Right ventricle myocardium inferior (tissue), 1 donor: ENCODE data around the gene TNRC18. TPM values are rescaled to one million over a fixed set of nuclear protein-coding genes. Genes with fewer than 3 reads are reported as not detected.
"Not testable (repeated sequence)": the region's sequence is repeated elsewhere in the genome, so short reads cannot be mapped to it uniquely, and the experiment has no call there.

Experiments
- ATAC-seq: fragments of 200-7000 bp; cut with Tn5 transposase; one replicate; pipeline ENCODE4 v1.9.1; 2020; ENCODE audit warnings: mild to moderate bottlenecking, moderate library complexity
- DNase-seq: peaks from one replicate; pipeline ENCODE4 v3.0.0; 2021; ENCODE audit errors: missing footprints
- intact Hi-C: fragments of 100-400 bp; cut with DNase I; formaldehyde crosslinking; loops from one replicate; pipeline ENCODE4 v1.11.0; 2022
- total RNA-seq: library from RNA; stranded (reverse); fragmentation: NEBNext Ultra II Directional; extraction: Animal tissue kit (Norgen Biotek cat#: 25700); gene quantifications from one replicate; pipeline ENCODE4 v1.2.1, GENCODE V29; 2021
- donor health status: DM: no; HTN: yes; CAD: no; lungs with severe emphysema.

Gene TNRC18
- total RNA-seq, 1 donor from 2014 or later = 34.8 TPM

DNA sequence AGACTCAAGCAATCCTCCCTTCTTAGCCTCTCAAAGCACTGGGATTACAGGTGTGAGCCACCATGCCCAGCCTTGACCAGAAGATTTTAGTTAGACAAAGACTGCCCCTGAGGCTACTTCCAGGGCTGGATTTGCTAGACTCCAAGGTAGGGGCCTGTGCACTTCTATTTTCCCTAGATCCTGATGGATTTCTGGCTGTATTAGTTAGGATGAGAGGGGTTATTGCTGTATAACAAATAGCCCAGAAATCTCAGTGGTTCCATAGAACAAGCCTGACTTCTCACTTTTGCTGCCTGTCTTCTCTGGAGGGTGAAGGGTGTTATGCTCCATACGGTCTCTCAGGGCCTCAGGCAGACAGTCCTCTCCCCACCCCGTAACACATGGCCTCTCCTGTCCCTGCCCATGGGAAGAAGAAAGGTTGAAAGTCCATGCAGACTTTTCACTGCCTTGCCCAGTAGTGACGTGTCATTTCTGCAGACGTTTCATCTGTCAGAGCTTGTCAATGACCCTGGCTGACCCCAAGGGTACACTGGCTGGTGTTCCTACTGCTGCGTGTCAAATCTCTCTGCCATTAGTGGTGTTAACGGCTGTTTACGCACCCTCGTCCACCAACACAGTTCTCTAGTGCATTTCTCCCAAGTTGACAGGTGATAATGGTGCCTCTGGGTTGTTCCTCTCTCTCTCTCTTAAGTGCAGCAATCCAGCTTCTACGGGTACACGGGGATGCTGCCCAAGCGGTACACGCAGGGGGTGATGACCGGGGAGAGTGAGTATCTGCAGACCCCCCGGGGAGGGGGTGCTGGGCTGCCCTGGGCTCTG, 129.3 kb downstream of the TNRC18 start:
- intact Hi-C loops = no loop called here
- ATAC-seq = no peak
- no peak for DNase-seq

DNA sequence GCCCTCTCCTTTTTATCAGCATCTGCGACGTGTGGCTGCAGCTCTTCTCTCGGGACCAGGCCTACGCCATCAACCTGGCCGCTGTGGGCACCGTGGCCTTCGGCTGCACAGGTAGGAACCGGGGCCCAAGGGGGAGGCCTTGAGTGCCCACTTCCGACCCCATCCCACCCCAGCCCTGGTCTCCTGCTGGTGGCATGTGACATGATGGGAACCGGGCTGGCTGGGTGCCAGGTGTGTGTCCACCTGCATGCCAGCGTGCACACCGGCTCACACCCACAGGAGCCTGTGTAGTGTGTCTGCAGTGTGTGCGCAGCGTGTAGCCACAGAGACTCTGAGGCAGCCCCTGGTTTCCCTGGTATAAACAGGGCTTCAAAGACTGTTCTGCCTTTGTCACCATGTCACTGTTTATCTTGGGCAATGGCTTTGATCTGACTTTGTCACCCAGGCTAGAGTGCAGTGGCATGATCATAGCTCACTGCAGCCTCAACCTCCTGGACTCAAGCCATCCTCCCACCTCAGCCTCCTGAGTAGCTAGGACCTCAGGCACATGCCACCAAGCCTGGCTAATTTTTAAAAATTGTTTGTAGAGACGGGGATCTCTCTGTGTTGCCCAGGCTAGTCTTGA, 131.8 kb downstream of the TNRC18 start:
- DNase-seq, ATAC-seq, intact Hi-C loops: not testable (repeated sequence)

DNA sequence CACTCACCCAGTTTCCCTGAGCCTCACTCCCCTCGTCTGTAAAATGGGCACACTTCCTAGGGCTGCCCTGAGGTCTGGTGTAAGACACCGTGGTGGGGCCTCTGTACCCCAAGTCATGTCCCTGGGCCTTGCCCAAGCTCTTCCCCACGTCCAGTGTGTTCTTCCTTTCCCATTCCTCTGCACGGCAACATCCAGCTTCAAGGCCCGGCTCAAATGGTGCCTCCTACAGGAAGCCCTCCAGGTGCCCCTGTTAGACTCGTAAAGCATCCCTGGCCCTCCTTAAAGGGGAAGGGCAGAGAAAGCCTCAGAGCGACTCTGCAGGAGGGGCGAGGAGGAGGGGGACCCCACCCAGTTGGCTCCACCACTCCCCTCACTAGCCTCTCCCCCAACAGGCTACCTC, 132.3 kb downstream of the TNRC18 start:
- ATAC-seq (no peak), DNase-seq (no peak)
- intact Hi-C loops = no loop called here

DNA sequence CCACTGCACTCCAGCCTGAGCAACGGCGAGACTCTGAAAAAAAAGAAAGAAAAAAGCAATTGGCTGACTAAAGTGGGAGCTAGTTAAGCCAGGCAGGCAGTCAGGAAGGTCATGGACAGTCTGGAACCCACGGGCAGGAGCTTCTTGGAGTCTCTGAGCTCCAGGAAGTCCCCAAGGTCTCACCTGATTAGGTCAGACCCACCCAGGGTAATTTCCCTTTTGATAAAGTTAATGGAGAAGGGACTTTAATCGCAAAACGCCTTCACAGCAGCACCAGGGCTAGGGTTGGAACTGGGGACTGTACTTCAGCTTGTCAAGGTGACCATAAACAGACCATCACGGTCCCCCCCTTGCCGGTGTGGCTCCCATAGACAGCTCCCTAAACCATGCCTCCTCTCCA, 134.3 kb downstream of the TNRC18 start:
- intact Hi-C loops = no loop called here
- no peak for ATAC-seq

DNA sequence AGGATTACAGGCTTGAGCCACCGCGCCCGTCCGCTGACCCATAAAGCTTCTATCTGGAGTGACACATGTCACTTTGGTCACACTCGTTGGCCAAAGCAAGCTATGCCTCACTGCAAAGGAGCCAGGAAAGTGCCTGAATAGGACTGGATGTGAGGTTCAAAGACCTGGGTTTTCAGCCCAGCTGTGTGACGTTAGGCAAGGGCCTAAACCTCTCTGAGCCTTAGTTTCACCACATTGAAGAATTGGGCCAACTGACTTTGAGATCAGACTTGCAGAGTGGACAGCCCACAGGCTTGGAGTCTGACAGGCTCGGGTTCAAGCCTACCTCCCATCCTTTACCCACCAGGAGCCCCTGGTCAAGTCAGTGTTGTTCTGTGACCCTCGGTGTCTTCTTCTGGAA, 135.1 kb downstream of the TNRC18 start:
- DNase-seq, intact Hi-C loops, ATAC-seq: not testable (repeated sequence)

More for the DNA sequence above, 134.3 kb downstream of the TNRC18 start:
- no peak for DNase-seq

DNA sequence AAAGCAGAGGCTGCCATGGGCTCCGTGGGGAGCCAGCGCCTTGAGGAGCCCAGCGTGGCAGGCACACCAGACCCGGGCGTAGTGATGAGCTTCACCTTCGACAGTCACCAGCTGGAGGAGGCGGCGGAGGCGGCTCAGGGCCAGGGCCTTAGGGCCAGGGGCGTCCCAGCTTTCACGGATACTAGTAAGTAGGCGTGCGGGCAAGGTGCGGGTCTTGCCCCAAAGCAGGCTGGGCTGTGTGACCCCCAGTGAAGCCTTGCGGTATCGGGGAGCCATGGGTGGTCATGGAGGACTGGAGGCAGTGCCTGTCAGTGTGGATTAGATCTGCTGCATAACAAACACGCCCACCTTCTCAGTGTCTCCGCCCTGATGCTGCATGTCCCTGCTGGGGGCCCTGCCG, 135.8 kb downstream of the TNRC18 start:
- no peak for ATAC-seq
- intact Hi-C loops = no loop called here
- no peak for DNase-seq

DNA sequence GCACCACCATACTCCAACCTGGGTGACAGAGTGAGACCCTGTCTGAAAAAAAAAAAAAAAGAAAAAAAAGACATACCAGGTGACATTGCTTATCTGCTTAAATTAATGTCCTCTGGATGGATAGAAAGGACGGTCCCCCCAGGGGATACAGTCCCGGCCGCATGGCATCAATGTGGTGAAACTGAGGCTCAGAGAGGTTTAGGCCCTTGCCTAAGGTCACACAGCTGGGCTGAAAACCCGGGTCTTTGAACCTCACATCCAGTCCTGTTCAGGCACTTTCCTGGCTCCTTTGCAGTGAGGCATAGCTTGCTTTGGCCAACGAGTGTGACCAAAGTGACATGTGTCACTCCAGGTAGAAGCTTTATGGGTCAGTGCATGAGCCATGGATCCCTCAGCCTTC, 136.3 kb downstream of the TNRC18 start:
- ATAC-seq, DNase-seq, intact Hi-C loops: not testable (repeated sequence)

DNA sequence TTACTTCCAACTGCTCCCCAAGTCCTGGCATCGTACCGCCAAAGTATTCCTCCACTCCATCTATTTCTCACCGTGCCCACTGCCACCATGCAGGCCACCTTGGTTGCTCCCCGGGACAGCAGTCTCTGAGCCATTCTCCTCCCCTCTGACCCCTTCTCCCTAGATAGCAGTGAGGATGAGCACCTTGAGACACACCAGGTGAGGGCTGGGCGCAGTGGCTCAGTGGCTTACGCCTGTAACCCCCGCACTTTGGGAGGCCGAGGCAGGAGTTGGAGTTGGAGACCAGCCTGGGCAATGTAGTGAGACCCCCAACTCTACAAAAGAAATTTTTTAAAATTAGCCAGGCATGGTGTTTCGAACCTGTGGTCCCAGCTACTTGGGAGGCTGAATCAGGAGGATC, 136.7 kb downstream of the TNRC18 start:
- intact Hi-C loops = no loop called here
- DNase-seq (no peak), ATAC-seq (no peak)

DNA sequence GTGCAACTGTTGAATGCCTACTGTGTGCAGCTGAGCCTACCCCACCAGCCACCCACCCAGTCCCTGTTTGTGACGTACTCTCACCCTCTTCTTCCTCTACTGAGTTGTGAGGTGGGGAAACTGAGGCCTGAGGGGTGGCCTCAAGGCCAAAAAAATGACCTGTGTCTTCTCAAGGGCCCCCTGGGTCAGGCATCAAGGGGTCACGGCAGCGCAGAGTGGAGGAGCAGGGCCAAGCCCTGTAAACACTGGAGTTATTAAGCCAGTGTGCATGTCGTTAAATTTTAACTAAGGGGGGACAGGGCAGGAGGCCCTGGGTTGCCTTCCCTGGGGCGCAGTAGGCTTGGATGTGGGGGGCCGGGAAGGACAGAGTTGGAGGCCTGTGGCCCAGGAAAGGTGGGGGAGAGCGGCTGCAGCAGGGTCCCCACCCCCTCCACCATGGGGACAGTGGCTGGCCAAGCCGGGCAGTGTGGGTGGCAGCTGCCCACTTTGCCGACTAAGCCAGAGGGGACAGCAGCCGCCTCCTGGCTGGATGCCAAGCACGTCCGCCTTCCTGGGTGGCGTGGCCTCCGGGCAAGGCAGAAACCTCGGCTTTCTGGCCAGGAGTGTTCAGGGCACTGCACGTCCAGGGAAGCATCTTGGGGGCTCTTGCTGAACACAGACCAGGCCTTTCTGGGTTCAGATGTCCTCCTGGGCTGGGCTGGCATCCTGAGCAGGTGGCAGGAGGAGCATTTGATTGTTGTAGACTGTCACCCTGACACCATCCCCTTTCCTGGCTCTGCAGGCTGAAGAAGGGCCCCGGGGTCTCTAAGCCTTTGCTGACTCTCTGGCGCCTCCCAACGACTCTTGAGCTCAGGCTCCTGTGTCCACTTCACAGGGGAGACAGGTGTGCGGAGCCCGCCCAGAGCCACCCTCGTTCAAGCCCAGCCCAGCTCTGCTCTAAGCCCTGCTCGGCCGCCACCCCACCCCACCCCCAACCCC, 139.0 kb downstream of the TNRC18 start:
- peak; percentile 38 for ATAC-seq
- intact Hi-C loops = no loop called here
- no peak for DNase-seq

DNA sequence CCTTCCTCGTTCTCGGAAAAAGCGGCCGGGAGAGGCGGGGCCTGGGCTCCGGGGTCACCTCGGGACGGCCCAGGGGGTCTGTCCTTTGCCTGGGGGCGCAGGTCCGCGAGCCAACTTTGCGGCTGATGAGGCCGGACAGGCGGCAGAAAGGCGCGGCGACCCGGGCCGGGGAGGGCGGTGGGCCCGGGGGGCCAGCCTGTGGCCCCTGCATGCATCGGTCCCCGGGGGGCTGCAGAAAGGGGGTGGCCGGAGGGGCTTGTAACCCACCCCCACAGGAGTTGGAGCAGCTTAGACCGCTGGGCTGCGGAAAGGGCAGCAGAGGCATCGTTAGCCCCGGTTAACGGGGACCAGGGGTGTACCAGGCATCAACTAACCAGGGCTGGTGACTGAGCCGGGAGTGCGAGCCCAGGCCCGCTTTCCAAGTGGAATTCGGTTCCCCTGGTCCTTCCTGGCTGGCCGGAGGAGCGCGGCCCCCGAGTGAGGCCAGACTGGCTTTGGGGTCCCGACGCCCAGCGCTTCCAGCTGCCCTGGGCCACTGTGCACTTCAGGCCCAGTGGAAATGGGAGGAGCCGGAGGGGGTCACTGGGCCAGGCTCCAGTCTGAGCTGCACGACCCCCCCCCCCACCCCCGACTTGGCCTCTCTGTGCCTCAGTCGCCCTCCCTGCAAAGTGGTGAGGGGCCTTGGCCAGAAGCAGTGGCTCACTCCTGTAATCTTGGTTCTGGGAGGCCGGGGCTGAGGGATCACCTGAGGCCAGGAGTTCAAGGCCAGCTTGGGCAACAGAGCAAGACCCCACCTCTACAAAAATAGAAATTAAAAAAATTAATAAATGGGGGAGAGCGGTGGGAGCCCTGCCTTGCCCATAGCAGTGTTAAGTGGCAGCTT, 140.0 kb downstream of the TNRC18 start:
- no peak for DNase-seq
- ATAC-seq = peak; percentile 40
- intact Hi-C loops = no loop called here

DNA sequence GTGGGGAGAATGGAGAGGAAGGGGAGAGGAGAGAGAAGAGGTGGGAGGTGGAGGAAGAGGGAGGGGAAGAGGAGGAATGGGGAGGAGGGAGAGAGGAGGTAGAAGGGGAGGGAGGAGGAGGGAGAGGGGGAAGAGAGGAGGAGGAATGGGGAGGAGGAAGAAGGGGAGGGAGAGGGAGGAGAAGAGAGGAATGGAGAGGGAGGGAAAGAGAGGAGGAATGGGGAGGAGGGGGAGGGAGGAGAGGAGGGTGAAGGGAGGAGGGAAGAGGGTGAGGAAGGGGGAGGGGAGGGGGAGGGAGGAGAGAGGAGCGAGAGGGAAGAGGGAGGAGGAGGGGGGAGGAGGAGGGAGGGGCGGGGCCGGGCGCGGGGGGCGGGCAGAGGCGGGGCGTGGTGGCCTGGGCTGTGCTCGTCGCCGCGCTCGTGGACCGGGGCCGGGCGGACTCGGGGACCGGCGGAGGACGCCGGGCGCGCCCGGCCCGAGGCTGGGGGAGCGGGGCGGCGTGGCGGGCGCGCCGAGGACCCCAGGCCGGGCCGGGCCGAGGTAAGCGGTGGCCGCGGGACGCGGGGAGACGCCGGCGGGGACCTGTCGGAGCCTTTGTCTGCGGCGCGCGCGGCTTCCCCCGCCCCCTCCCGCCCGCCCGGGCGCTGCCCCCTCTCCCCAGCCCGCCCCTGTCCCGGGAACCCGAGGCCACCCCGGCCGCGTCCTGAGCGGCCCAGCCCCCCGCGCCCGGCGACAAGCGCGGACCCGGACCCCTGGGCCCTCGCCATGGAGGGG, 140.9 kb downstream of the TNRC18 start, which contains the start of gene SLC29A4:
TSS of gene SLC29A4 (plus strand) at position 401 of the 774 bp plus-strand sequence. CDS start 4,874 bp downstream, outside the sequence.
- ATAC-seq (peak; percentile 69), DNase-seq (no peak)

DNA sequence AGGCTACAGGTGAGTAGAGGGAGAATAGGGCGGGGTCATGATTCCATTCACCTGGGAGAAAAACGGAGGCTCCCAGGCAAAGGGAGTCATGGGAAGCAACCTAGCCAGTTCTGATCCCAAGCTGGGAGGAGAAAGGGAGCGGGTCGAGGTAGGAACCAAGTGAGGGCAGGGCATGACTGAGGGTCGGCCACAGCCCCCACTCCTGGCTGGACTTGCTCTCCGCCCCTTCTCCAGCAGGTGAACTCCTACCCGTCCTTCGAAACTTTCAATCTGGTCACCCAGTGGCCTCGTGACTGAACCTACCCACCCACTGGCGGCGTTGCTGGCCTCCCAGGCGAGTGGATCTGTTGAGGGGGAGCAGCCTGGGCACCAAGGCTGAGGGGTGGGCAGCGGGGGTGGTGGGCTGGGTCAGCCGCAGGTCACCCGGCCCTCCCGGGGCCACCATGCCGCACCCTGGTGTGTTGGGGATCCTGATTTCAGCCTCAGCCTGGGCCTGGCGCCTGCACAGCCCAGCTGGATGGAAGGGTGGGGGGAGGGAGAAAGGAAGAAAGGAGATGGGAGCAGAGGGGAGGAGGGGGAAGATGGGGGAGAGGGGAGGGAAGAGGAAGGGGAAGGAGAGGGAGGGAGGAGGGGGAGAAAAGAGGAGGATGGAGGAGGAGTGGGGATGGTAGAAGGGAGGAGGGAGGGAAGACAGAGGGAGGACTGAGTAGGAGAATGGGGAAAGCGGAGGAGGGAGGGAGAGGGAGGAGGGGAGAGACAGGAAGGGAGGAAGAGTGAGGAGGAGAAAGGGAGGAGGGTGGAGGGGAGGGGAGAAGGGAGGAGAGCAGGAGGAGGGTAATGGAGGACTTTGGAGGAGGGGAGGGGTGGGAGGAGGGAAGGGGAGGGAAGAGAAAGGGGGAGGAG, 141.8 kb downstream of the TNRC18 start:
- DNase-seq, ATAC-seq, intact Hi-C loops: not testable (repeated sequence)

More for the DNA sequence above, 140.9 kb downstream of the TNRC18 start, which contains the start of gene SLC29A4:
- intact Hi-C loops = no loop called here

DNA sequence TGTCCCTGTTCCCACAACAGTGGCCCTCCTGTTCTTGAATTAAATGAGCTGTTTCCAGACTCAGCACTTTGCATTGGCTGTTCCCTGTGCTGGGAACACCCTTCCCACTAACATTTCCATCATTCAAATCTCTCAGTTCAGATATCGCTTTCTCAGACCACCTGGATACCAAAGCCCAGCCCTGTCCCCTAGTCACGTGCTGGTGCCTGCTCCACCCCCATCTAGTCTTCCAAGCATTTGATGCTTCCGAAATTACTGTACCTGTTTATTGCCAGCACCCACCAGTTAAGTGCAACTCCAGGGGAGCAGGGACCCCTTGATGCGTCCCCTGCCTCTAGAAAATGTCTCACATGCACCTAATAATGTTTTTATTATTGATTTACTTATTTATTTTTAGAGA, 143.9 kb downstream of the TNRC18 start:
- no peak for DNase-seq
- no peak for ATAC-seq
- intact Hi-C loops = no loop called here

DNA sequence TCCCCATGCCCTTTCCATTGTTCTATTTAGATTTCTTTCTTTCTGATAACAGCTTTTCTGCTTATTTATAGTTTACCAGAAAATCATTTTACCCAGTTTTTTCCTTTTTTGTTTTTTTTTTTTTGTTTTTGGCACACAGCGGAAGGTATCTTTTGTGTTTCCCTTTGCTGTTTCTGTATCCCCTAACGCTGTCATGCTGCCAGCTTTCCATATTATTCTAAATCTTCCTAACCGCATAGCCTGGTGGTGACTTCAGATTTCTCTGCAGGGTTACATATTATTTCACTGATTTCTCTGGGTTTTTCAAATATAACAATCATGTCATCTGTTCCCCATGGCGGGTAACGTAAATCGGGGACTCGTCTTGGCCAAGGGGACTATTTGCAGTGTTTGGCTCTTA, 144.9 kb downstream of the TNRC18 start:
- ATAC-seq (no peak), DNase-seq (no peak)
- intact Hi-C loops = no loop called here

DNA sequence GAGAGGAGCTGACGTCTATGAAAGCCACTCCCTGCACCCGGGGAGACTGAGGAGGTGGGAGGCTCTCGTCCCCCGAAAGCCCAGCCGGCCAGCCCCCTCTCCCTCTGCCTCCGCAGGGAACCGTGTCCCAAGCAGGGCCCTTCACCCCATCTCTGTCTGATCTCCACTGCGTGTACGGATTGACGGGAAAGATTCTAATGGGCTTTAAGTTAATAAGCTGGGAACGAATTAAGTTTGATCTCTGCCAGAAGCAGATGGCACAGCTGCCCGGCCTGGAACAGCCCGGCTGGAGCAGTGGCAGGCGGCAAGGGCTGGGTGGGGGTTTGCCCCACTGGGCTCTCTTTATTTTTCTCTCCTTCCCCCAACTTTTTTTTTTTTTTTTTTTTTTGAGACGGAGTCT, 147.0 kb downstream of the TNRC18 start:
- intact Hi-C loops = no loop called here
- ATAC-seq (no peak), DNase-seq (no peak)

DNA sequence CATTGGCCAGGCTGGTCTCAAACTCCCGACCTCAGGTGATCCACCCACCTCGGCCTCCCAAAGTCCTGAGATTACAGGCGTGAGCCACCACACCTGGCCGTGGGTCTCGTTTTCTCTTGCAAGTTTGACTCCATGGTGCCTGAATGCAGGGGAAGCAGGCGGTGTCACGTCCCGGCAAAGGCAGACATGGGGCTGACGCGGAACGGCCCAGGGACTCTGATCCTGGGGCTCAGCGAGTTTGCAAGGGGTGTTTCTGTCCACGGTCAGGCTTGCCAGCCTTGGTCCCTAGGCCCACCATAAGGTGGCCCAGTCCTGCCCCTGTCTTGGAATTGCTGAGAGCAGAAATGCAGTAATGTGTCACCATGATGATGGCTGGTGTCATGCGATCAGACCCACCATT, 147.5 kb downstream of the TNRC18 start:
- DNase-seq, intact Hi-C loops: not testable (repeated sequence)

More for the DNA sequence above, 147.5 kb downstream of the TNRC18 start:
- ATAC-seq = not testable (repeated sequence)
